ENCODE measurements around the gene SMG7. TPM values are rescaled to one million over a fixed set of nuclear protein-coding genes. Genes with fewer than 3 reads are reported as not detected.

The SMG7 gene
- total RNA-seq, 2 experiments from 2014 or later: 45.5 to 46.2 TPM

DNA sequence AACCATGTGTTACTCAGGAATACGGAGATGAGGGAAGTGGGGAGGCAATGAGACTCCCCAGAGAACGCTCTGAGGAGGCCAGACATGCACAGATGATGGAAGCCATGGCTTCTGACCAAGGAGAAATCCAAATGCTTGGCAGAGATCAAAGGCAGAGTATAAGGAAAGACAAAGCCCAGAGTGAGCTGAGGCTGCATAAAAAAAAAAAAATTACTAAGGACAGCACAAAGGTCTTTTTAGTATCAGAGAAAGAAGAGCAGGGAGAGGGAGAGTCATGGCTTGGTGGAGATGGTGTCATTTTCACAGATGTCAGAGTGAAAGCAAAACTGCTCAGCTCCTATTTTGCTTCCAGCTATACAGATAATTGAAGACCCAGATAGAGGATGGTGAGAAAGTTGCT, 126.1 kb downstream of the SMG7 start:
- no peak overlapping the region for H3K27ac Mint-ChIP-seq
- DNase-seq: no peak
- H3K36me3 Mint-ChIP-seq: no peaks in the 10 kb centered on the region
- ChIA-PET POLR2A (no interaction called here), CTCF (interaction anchor here (1.1 kb wide), 1 partner anchor 57 kb away, joined by 4 read pairs; no protein-coding TSS in a partner anchor)
- no peaks in the 10 kb centered on the region for H3K9me3 Mint-ChIP-seq
- no peaks in the 10 kb centered on the region for H3K27me3 Mint-ChIP-seq
- H3K4me3 Mint-ChIP-seq: no peak overlapping the region
- H3K4me1 Mint-ChIP-seq (ENCODE audit: low read depth): peaks cover 11% of the 10 kb centered on the region
- intact Hi-C loops (cut with micrococcal nuclease): no loop called here

DNA sequence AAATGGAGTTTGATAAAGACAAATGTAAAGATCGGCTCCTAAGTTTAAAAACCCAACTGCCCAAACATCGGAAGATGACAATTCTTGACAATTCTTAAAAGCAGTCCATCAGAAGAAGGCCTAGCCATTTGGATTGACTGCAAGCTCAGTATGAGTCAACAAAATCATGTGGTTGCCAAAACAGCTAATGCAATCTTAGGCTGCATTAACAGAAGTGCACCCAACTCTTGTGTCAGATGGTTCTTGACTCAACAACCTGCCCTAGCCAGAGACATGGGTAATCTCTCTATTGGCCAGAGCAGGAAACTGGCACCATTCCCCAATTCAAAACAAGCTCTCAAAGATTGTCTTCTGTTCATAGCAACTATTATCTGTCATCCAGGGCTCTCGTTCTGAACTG, 127.8 kb downstream of the SMG7 start:
- POLR2A ChIA-PET: no interaction called here
- H3K9me3 Mint-ChIP-seq: no peaks in the 10 kb centered on the region
- no peaks in the 10 kb centered on the region for H3K36me3 Mint-ChIP-seq
- DNase-seq: no peak
- CTCF ChIA-PET: interaction anchor here (0.7 kb wide), 1 partner anchor 548 kb away, joined by 6 read pairs; no protein-coding TSS in a partner anchor
- H3K27ac Mint-ChIP-seq: no peak overlapping the region
- intact Hi-C loops (cut with micrococcal nuclease): no loop called here
- no peak overlapping the region for H3K4me3 Mint-ChIP-seq
- H3K4me1 Mint-ChIP-seq (ENCODE audit: low read depth): peaks cover 12% of the 10 kb centered on the region
- peaks cover 5% of the 10 kb centered on the region for H3K27me3 Mint-ChIP-seq

DNA sequence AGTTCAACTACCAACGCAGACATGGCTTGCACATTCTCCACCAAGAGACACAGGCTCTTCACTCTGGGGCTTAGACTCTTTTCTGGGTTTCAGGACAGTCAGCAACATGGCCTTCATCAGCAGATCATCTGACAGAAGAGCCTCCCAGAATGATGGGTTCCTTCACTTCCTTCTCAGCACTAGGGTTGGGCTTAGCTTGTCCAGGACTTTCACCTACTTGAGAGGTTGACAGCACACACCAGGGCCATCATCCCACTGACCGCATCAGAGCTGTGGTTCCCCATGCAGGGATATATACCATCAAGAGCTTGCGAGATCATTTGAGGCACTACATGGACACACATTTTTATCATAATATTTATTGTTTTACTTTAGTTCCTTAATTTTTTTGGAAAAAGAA, 128.3 kb downstream of the SMG7 start:
- no peaks in the 10 kb centered on the region for H3K9me3 Mint-ChIP-seq
- DNase-seq: no peak
- POLR2A ChIA-PET: no interaction called here
- intact Hi-C loops (cut with micrococcal nuclease): no loop called here
- H3K4me3 Mint-ChIP-seq: no peak overlapping the region
- peaks cover 12% of the 10 kb centered on the region for H3K4me1 Mint-ChIP-seq (ENCODE audit: low read depth)
- CTCF ChIA-PET: interaction anchor here (0.7 kb wide), 1 partner anchor 547 kb away, joined by 6 read pairs; no protein-coding TSS in a partner anchor
- no peaks in the 10 kb centered on the region for H3K36me3 Mint-ChIP-seq
- peaks cover 5% of the 10 kb centered on the region for H3K27me3 Mint-ChIP-seq
- no peak overlapping the region for H3K27ac Mint-ChIP-seq

DNA sequence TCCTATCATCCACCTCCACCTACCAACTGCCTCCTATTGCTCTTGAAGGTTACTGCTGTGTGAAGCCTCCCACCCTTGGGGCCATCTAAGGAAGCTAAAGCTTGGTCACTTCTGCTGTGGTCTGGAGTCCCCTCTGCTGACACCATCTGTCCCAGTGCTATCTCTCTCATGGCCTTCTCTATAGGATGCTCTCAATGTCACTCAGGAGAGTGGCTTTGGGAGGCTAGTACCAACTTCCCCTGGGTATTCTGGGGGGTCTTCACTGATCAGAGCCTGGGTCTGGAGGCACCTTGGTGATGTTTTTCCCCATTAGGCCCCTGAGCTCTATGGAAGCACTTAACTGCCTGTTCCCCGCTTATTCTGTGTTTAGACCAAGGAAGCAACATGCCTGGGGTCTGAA, 130.2 kb downstream of the SMG7 start:
- ChIA-PET POLR2A (no interaction called here), CTCF (interaction anchor here (0.6 kb wide), 2 partner anchors 22 to 295 kb away, joined by 3 read pairs; no protein-coding TSS in a partner anchor)
- no peak overlapping the region for H3K4me3 Mint-ChIP-seq
- DNase-seq: no peak
- no peak overlapping the region for H3K27ac Mint-ChIP-seq
- H3K4me1 Mint-ChIP-seq (ENCODE audit: low read depth): peaks cover 12% of the 10 kb centered on the region
- no peaks in the 10 kb centered on the region for H3K9me3 Mint-ChIP-seq
- intact Hi-C loops (cut with micrococcal nuclease): no loop called here
- H3K36me3 Mint-ChIP-seq: no peaks in the 10 kb centered on the region
- H3K27me3 Mint-ChIP-seq: peaks cover 5% of the 10 kb centered on the region

Other genes with a start within 250 kb of the SMG7 start
- not detected for gene NMNAT2, start 54.1 kb upstream of the SMG7 start, total RNA-seq
- 1 to 10 TPM; 6.6 to 7.7 TPM for gene NCF2, start 118.0 kb downstream of the SMG7 start, total RNA-seq
- 100 to 1,000 TPM; 158 to 161 TPM for gene ARPC5, start 163.3 kb downstream of the SMG7 start, total RNA-seq
- not detected for gene APOBEC4, start 180.8 kb downstream of the SMG7 start, total RNA-seq